GM18517 (cell line): ENCODE measurements around the gene PTGES.

Experiments
- ATAC-seq: cut with Tn5 transposase; IDR thresholded peaks from one replicate; pipeline ENCODE4 v1.9.1; 2021; ENCODE audit warnings: mild to moderate bottlenecking, moderate library complexity; ENCODE audit not compliant: unreplicated experiment

Gene PTGES

GRCh38 chr9:129696944-129697655 lies 55.7 kb downstream of the PTGES start:
- no peak for ATAC-seq

- no peak for ATAC-seq
Measured at GRCh38 chr9:129695870-129696269, 57.0 kb downstream of the PTGES start.

DNA sequence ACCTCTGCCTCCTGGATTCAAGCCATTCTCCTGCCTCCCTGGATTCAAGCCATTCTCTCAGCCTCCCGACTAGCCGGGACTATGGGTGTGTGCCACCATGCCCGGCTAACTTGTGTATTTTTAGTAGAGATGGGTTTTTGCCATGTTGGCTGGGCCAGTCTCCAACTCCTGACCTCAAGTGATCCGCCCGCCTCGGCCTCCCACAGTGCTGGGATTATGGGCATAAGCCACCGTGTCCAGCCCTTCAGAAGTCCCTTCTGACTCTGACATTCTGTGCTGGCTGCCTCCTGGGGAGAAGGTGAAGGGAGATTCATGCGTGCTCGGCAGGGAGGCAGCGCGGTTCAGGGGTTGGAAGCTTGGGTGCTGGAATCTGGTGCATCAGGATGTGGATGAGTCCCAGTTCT lies 58.6 kb downstream of the PTGES start:
- ATAC-seq: no peak

DNA sequence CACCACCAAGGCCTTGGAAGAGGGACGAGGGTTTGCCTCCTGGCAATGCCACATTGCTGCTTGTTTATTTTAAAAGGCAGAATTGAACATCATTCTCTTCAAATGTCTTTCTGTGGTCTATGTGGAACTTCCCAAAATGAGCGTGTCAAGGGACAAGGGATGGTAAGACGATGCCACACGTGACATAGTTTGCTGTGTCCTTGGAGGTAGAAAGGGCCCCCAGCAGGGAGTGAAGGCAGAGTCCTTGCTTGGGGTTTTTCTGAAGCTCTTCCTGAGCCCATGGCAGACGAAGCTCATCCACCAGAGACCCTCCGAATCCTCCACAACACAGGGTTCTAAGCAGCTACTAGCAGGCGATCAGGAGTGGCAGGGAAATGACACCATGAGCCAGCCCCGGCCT lies 59.1 kb downstream of the PTGES start:
- ATAC-seq: no peak

GRCh38 chr9:129692534-129692933 lies 60.3 kb downstream of the PTGES start:
- ATAC-seq: no peak
